SKM-1 treated with dmso at 0.1 percent for 144 hours (cell line): Measurements from ENCODE around the gene TNNI2.
"Not testable (repeated sequence)": the region's sequence is repeated elsewhere in the genome, so short reads cannot be mapped to it uniquely, and the experiment has no call there.

Experiments used
- DNase-seq: peaks from one replicate; lab custom pipeline; 2025; ENCODE audit not compliant: unreplicated experiment; lab: John Stamatoyannopoulos, UW

TNNI2 gene

GRCh38 chr11:1872267-1872985, 33.6 kb downstream of the TNNI2 start:
- DNase-seq = no peak

DNA sequence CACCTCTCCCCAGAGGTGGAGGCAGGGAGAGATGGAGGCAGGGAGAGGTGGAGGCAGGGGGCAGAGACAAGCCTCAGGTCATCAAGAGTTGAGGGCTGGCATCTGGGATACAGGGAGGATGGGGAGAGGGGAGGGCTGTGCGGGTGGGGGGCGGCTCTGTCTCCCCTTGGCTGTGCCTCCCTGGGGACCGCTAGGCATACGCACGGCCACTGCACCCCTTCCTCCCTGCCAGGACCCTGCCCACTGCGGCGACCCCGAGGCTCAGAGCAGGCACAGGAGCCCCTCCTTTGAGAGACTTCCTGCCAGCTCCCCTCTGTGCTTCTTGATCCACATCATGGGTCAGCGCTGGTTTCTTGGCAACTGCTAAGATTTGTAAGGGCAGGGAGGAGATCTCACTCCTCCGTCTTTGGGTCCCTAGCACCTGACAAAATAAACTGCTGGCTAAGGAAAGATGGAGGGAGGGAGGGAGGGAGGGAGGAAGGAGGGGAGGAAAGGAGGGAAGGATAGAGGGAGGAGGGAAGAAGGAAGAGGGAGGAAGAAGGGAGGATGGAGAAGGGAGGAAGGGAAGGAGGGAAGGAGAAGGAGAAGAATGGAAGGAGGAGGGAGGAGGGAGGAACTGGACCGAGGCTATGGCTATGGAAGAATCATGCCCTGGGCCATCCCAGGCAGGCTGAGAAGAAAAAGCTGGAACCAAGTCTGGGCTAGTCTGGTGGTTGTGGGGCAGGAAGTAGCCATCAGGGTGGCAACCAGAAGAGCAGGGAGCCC, 34.4 kb downstream of the TNNI2 start:
- DNase-seq = no peak

DNA sequence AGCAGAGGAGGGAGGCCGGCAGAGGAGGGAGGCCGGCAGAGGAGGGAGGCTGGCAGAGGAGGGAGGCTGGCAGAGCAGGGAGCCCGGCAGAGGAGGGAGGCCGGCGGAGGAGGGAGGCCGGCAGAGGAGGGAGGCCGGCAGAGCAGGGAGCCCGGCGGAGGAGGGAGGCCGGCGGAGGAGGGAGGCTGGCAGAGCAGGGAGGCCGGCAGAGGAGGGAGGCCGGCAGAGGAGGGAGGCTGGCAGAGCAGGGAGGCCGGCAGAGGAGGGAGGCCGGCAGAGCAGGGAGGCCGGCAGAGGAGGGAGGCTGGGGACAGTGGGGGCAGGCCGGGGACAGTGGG, 35.0 kb downstream of the TNNI2 start:
- not testable (repeated sequence) for DNase-seq

- not testable (repeated sequence) for DNase-seq
Measured at GRCh38 chr11:1874441-1875092, 35.8 kb downstream of the TNNI2 start.

GRCh38 chr11:1875093-1875850, 36.5 kb downstream of the TNNI2 start:
- DNase-seq = no peak

GRCh38 chr11:1875851-1876301, 37.1 kb downstream of the TNNI2 start:
- DNase-seq = not testable (repeated sequence)

GRCh38 chr11:1876361-1877063, 37.7 kb downstream of the TNNI2 start:
- DNase-seq = no peak

DNA sequence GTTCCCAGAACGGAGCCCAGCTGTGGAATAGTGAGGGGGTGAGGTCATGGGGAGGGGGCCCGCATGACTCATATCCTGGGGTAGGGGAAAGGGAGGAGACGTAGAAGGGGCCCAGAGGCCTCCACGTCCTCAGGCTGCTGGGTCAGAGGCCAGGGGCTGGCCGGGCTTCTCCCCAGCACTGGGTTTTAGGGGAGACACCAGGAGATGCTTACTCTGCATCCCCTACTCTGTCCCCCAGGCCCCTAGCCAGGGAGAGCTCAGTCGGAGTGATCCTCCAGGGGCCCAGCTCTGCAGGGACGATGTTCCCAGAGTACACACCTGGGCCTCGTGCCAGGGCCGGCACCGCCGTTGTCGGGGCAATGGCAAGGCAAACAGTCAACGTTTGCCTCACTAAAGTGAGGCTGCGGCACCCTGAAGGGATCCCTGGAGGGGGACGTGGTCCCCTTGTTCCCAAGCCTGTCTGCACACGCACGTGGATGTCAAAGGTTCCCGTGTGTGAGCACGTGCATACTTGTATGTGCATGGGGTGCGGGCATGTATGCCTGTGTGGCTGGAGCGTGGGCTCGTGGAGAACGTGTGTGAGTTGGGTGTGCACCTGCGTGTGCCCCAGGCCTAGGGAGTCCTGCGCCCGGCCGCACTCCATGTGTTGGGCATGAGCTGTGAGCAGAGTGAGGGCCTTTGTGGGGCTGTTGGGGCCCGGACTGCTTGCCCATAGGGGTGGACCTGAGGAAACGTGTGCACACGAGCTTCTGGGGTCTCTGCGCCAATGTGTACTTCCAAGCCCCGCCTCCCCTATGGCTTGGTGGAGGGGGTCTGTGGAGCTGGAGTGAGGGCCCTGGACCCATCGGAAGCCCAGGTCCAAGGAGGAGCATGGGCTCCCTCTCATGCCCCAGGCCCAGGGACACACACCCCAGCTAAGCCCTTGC, 38.7 kb downstream of the TNNI2 start:
- no peak for DNase-seq

- no peak for DNase-seq
Measured at GRCh38 chr11:1878137-1879031, 39.6 kb downstream of the TNNI2 start.

- no peak for DNase-seq
Measured at GRCh38 chr11:1879342-1879940, 40.7 kb downstream of the TNNI2 start.

DNA sequence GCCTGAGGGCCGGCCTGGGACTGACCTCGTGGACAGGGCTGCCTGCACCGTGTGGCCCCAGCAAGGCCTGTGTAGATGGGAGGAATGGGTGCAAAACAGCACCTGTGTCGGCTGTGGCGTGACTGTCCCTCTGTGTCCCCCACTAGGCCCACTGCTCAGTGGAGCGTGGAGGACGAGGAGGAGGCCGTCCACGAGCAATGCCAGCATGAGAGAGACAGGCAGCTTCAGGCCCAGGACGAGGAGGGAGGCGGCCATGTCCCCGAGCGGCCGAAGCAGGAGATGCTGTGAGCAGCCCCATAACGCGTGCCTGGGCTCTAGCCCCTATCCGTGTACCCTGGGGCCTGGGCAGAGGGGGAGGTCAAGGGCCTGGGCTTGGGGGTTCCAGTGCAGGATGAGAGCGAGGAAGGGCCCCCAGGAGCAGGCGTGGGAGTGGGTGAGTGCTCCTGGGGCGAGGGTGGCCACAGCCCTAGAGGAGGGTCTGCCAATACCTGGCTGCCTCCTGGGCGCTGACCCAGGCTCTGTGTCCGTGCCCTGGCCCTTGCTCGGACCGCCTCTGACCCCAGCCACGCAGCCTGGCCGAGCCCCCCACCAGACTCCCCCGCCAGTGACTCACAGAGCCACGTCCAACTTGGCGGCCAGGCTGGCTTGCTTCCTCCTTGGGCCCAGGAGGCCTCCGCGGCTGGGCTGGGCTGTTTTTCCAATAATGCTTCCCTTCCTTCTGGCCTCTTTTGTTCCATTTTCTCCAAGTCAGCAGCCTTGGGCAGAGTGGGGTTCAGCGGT, 41.4 kb downstream of the TNNI2 start:
- no peak for DNase-seq

DNA sequence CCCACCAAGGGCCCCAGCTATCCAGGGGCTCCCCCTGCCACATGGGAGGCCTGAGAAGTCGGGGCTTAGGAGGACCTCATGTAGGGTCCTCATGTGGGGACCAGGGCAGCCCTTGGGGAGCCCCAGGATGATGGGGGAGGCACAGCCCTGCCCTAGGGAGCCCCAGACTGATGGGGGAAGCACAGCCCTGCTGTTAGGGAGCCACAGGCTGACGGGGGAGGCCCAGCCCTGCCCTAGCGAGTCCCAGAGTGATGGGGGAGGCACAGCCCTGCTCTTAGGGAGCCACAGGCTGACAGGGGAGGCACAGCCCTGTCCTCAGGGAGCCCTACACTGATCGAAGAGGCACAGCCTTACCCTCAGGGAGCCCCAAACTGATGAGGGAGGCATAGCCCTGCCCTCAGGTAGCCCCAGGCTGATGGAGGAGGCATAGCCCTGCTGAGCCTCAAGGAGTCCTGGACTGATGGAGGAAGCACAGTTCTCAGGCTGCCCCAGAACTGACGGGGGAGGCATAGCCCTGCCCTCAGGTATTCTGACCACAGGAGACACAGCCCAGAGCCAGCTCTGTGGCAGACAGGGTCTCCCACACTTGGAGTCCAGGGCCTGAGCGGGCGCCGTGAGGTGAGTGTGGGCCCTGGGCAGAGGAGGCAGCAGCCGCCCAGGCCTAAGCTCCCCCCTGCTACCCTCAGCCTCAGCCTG, 42.1 kb downstream of the TNNI2 start:
- no peak for DNase-seq

DNA sequence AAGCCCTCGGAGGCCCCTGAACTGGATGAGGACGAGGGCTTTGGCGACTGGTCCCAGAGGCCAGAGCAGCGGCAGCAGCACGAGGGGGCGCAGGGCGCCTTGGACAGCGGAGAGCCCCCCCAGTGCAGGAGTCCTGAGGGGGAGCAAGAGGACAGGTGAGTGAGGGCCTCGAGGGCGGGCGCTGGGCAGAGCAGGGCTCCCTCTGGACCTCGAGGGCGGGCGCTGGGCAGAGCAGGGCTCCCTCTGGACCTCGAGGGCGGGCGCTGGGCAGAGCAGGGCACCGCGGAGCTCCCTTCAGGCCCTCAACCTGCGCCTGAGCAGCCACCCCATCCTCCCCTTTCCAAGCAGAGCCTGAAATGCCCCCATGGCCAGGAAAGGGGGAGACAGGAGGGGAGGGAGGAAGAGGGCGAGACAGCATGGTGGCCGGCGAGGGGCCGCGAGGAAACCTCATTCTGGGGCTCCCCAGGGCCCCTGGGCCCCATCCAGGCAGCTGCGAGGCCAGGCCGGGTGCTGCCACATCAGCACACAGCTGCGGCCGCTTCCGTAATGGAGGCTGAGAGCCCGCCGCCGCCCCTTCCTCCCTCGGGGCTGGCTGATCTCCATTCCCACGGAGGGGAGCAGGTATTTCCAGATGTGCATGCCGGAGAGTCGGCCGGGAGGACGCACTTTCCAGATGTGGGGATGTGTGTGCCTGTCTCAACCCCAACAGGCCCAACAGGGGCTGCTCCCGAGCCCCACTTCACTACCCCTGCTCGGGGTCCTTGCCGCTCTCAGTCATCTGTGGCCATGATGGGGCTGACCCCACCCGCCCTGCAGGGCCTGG, 42.9 kb downstream of the TNNI2 start:
- no peak for DNase-seq

DNA sequence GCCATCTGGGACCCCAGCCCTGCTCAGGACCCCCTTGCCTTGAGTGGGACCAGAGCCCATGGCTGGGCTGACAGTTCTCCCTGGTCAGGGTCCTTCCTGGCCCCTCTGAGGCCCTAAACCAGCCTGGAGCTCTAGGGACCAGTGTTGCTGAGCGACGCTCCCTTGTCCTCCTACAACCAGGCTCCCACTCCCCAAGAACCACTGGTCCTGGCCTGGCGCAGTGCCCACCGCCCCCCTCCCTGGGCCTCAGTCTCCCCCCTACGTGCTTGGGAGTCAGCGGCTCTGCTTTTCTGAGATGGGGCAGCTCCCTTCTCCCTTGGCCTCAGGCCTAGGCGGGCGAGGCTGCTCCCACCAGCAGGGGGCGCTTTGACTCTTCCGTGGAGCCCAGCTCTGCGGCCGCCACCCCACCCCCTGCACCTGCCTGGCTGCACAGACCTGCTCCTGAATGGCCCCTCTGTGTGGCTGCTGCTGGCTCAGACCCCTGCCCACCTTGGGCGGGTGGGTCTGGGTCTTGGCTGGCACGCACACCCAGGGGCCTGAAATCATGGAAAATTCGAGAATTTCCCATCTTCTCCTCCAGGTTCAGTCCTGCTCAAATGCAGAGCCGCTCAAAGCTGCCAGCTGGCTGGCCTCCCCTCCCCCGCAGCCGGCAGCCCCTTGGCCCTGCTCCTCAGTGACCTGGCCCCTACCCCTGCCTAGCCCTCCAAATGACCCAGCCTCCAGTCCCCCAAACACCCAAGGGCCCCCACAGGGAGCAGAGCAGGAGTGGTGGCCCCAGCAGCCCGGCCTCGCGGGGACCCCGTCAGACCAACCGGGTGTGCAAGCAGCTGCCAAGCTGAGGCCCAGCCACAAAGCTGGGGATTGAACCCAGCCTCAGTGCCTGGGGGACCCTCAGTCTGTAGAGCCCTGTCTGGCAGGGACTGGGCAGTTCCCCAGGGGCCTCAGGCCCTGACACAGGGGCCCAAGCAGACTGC, 43.8 kb downstream of the TNNI2 start:
- DNase-seq = peak; percentile 19
